HG03342 (cell line): ENCODE data around the gene SPATA2L.
A peak's percentile ranks its signal among the peaks of the same experiment; 100 is the strongest.
"Not testable (repeated sequence)": the region's sequence is repeated elsewhere in the genome, so short reads cannot be mapped to it uniquely, and the experiment has no call there.

Experiments
- ATAC-seq: cut with Tn5 transposase; IDR thresholded peaks from one replicate; pipeline ENCODE4 v1.9.1; 2021; ENCODE audit warnings: mild to moderate bottlenecking, moderate library complexity; ENCODE audit not compliant: unreplicated experiment

Gene SPATA2L

DNA sequence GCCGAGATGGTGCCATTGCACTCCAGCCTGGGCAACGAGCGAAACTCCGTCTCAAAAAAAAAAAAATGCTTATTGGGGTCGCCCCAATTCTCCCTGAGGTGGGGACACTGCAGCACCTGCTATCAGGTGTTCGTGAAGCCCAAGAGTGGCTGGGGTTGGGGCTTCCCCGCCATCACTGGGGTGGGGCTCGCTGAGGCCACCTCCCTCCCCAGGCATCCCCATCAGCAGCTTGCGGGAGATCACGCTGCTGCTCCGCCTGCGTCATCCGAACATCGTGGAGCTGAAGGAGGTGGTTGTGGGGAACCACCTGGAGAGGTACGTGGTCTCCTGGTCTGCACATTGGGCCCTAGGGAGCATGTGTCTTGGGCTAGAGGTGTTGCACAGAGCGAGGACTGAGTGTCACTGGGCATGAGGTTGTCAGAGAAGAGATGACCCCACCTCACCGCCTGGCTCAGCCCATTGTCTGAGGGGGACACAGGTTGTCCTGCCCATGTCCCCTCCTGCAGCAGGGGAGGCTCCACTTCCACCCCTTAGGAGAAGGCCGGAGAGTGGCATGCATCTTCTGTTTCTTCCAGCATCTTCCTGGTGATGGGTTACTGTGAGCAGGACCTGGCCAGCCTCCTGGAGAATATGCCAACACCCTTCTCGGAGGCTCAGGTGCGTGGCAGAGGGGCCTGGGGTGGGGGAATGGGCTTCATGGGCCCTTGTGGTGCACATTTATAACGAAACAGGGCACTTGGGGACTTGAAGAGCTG is 10.1 kb downstream of the SPATA2L start:
- ATAC-seq: no peak

DNA sequence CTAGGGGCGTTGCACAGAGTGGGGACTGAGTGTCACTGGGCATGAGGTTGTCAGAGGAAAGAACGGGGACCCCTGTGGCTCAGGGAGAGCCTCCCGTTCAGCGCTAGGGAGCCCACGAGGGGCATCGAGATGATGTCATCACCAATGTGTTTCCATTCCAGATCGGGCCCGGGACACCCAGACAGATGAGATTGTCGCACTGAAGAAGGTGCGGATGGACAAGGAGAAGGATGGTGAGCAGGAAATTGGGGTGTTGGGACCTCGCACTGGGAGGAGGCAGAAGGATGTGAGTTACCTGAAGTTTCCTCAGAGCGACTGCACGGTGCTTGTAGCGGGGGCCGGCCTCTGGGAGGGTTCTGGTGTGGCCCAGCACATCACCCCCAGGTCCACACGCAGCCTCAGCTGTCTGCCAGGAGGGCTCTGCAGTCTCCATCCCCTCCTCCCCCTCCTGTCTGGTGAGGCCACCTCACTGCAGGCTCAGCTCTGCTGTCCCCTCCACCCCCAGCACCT is 11.1 kb downstream of the SPATA2L start:
- ATAC-seq: no peak

DNA sequence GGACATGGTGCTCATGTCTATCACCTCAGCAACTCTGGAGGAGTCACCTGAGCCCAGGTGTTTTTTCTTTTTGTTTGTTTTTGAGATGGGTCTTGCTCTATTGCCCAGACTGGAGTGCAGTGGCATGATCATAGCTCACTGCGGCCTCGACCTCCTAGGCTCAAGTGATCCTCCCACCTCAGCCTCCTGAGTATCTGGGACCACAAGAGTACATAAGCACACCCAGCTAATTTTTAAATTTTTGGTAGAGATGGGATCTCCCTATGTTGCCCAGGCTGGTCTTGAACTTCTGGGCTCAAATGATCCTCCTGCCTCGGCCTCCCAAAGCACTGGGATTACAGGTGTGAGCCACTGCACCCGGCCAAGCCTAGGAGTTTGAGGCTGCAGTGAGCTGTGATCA is 11.9 kb downstream of the SPATA2L start:
- not testable (repeated sequence) for ATAC-seq

DNA sequence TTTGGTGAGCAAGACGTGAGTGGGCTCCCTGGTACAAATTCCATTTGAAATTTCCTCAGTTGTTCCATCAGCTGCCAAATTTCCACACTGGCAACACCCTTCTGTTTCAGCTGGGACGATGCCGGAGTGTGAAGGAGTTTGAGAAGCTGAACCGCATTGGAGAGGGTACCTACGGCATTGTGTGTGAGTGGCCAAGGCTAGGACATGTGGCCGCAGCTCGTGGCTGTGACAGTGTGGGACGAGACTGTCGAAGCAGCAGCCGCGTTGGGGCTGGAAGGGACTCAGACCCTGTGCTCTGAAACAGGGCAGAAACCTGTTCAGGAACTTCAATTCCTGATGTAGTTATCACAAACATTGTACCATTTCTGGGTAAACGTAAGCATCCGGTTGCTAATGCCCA is 12.4 kb downstream of the SPATA2L start:
- ATAC-seq: no peak

DNA sequence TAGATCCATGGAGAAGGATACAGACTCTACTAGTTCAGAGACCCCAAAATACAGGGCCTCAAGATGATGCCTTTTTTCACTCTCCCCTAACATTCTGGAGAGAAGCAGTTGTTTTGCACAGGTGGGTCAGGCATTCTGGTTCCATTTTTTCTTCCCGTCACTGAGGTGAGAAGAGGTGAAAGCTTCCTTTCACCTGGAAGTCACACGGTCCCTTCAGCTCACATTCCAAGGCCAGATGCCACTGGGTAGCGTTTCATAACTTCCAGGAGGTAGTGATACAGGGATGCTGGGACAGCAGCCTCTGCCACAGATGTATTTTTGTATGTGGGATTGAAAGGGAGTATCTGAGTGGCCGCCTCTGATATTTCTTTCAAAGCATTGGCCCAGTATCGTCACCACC is 13.1 kb downstream of the SPATA2L start:
- ATAC-seq: no peak

DNA sequence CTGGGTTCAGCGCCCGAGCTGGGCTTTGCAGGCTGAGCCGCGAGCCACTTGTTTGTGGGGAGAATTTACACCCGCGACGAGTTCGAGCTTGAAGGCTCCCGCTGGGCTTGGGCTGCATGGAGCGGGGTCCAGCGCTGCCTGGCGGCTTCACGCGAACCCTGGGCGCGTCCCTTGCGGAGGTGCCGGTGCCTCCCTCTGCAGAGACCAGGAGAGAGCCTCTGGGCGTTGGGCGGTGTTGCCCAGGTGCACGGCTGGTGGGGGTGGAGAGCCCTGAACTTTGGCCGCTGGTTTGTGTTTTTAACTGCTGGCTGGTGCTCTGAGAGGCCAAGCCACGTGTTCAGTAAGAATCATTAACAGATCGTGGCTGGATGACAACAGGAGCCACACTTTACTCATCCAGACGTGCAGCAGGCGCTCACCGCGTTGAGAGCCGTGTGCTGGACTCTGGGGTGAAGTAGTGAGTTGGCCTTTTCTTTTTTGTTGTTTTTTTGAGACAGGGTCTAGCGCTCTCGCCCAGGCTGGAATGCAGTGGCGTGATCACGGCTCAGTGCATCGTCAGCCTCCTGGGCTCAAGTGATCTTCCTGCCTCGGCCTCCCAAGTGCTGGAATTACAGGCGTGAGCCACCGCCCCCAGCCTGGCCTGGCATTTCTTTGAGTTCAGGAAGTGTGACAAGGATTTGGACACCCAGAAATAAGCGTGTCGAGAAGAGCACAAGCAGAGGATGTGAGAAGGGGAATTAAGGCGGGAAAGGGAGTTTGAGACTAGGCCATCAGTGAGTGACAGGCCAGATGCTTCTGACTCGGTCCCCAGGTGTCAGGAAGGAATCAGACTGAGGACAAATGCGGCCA is 14.2 kb downstream of the SPATA2L start:
- peak; percentile 36 for ATAC-seq

DNA sequence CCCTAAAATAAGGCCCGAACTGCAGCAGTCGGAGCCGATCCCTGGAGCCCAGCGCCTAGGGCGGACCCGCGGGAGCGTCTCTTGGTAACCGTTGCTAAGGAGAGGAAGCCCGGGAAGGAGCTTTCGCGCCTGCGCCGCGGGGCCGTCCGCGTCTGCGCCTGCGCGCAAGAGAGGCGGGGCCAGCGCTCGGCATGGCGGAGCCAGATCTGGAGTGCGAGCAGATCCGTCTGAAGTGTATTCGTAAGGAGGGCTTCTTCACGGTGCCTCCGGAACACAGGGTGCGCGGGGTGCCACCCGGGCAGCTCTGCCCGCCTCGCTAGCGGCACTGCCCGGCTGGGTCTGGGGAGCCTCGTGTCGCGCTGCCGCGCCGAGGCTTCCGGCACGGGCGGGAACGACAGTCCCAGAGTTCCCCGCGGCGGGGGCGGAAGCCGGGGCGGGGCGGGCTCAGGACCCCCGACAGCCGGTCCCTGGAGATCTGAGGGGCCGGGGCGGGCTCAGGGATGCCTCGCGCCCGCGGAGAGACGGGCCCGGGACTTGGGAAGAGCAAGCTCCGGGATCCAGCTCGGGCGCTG is 14.9 kb downstream of the SPATA2L start, which contains the start of gene CDK10:
TSS of gene CDK10 (plus strand) at position 170 of the 572 bp plus-strand sequence. CDS start at position 192, 22 bp downstream.
- peak; percentile 74 for ATAC-seq

DNA sequence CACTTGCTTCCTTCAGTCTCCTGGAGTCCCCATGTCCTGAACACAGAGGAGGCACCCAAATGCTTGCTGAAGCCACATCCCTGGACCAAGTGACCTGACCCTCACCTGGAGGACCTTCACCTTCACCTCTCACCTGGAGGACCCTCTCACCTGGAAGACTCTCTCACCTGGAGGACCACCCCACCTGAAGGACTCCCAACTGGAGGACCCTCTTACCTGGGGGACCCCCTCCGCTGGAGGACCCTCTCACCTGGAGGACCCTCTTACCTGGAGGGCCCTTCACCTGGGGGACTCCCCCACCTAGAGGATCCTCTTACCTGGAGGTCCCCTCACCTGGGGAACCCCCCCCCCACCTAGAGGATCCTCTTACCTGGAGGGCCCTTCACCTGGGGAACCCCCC is 15.6 kb downstream of the SPATA2L start:
- no peak for ATAC-seq

DNA sequence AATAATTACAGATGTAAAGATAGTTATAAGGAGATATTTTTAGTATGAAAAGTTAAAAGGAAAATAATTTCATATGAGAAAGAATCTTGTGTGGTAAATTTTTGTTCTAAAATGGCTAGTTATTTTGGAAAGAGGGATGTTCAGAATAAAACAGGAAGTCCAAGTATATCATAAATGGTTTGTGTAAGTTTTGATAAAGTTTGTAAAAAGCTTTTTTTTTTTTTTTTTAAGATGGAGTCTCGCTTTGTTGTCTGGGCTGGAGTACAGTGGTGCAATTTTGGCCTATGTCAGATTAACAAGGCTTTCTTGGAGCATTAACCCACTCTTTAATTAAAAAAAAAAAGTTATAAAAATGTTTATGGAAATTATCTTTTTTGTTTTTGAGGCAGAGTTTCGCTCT is 23.2 kb downstream of the SPATA2L start:
- no peak for ATAC-seq

DNA sequence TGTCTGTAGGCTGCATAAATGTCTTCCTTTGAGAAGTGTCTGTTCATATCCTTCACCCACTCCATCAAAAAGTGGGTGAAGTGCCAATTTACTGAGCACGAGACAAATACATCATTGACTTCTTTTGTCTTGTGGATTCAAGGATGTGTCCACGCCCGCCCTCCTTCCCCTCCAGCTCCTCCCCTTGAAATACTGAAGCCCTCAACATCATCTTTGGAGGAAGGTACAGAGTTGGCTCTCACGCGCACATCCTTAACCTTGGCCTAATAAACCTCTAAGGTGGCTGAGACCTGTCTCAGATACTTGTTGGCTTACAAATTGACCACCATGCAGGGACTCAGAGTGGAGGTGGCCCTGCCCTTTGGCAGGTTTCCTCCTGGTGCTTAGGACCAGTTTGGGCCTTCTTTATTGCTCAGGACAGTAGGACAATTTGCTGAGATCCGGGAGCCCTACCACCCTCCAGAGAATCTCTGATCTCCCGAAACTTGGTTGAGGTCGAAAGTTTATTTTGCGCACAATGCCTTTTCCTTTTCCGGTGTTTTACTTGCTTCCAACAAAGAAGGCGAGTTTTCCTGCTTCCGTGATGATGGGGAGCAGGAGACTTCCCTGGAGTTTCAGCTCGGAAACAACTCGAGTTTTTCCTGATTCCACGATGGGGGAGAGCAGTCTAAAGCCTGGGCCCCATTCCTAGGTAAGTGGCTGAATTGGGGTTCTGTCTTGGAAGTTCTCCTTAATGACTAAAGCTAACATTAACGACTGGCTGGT is 29.1 kb downstream of the SPATA2L start:
- no peak for ATAC-seq

DNA sequence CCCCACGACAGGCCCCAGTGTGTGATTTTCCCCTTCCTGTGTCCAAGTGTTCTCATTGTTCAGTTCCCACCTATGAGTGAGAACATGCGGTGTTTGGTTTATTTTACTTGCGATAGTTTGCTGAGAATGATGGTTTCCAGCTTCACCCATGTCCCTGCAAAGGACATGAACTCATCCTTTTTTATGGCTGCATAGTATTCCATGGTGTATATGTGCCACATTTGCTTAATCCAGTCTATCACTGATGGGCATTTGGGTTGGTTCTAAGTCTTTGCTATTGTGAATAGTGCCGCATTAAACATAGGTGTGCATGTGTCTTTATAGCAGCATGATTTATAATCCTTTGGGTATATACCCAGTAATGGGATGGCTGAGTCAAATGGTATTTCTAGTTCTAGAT is 29.9 kb downstream of the SPATA2L start:
- not testable (repeated sequence) for ATAC-seq

DNA sequence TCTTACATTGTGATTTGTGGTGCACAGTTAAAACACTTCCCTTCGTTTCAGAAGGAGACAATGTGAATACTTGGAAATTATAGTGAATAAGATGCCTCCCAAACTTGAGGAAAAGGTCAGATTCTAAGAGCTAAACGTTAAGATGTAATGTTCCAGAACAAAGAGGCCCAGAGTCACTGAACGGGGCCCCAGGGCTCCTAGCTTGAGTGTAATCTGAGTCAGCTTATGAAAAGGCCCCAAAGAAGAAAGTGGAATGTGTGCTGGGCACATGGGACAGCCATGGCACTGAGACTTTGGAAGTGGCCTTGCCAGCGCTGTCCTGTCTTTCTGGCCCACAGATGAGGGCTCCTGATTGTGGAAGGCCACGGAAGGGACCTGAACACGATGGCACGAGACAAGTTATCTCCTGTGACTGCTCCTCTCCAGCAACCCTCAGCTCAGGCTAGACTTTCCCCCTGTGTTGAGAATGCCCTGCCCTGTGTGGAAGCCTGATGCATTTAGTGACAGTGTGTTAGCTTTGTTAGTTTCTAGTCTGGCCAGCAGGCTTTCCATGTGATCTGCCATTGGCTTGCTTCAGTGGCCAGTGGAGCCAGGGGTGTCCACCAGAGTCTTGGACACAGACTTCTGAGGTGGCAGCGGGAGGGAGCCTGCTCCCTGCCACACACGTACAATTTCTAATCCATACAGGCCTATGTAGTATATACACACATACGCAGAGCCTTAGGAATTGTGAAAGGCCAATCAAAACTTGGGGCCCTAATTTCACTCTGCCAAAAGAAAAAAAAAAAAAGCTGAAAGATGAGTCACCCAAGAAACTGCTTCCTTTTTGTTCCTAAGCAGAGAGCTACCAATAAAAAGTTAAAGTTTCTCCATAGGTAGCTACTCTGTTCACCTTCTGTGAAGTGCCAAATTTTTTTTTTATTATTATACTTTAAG is 30.7 kb downstream of the SPATA2L start:
- no peak for ATAC-seq

DNA sequence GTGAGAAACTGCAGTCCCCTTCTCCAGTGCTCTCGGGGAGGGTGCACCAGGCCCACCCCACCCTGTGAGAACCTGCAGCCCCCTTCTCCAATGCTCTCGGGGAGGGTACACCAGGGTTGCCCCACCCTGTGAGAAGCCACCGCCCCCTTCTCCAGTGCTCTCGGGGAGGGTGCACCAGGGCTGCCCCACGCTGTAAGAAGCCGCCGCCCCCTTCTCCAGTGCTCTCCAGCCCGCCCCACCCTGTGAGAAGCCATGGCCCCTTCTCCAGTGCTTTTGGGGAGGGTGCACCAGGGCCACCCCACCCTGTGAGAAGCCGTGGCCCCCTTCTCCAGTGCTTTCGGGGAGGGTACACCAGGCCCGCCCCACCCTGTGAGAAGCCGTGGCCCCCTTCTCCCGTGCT is 31.8 kb downstream of the SPATA2L start:
- no peak for ATAC-seq

DNA sequence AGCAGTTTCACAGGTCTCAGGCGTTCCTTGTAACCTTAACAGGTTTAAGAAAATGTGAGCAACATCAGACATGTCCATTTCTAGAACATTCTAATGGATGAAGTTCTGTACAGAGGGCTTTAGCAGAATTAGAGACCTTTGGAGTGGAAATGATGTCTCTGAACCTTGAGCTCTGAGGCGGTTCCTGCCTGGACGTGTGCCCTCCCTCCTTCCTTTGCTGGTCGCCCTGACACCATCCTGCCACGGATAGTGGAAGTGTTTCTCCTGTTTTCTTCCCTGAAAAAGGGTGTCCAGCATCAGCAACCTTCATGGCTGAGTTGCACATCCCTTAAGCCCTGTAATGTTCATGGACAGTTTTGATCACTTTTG is 32.7 kb downstream of the SPATA2L start:
- ATAC-seq: no peak

DNA sequence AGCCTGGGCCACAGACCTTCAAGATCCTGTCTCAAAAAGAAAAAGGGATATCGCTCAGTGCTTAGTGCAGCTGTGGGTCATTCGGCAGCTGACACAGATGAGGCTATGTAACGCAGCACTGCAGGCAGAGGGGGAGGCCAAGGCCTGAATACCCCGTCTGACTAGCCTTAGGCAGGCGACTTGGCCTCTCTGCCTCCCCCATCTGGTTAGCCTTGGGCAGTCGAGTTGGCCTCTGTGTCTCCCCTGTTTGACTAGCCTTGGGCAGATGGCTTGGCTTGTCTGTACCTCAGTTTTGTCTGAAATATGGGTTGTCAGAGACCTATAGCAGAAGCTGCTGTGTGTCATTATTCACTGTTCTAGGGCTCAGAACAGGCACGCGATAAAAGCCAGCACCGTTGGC is 33.9 kb downstream of the SPATA2L start:
- ATAC-seq: no peak

DNA sequence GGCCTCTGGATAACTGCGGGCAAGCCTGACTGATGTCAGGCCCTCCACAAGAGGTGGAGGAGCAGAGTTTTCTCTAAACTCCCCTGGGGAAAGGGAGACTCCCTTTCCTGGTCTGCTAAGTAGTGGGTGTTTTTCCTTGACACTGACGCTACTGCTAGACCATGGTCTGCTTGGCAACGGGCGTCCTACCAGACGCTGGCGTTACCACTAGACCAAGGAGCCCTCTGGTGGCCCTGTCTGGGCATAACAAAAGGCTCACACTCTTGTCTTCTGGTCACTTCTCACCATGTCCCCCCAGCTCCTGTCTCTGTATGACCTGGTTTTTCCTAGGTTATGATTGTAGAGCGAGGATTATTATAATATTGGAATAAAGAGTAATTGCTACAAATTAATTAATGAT is 34.5 kb downstream of the SPATA2L start:
- not testable (repeated sequence) for ATAC-seq

DNA sequence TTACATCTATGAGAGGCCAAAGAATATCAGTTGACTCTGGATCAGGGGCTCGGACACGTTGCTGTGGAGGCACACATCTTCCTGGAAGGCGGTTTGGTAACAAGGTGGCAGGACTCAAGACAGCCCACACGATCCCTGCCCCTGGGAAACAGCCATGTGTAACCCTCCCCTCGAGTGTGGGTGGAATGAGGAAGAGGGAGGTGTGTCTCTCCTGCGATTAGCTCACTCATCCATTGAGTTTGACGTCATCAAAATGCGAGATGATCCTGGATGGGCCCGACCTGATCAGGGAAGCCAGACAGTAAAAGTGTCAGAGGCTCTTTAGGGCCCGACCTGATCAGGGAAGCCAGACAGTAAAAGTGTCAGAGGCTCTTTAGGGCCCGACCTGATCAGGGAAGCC is 37.3 kb downstream of the SPATA2L start:
- ATAC-seq: not testable (repeated sequence)

DNA sequence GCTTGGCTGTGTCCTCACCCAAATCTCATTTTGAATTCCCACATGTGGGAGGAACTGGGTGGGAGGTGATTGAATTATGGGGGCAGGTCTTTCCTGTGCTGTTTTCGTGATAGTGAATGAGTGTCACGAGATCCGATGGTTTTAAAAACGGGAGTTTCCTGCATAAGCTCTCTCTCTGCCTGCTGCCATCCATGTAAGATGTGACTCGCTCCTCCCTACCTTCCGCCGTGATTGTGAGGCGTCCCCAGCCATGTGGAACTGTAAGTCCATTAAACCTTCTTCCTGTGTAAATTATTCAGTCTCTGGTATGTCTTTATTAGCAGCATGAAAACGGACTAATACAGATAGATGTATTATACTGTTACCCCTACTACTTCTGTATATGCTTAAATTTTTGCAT is 40.3 kb downstream of the SPATA2L start:
- no peak for ATAC-seq

DNA sequence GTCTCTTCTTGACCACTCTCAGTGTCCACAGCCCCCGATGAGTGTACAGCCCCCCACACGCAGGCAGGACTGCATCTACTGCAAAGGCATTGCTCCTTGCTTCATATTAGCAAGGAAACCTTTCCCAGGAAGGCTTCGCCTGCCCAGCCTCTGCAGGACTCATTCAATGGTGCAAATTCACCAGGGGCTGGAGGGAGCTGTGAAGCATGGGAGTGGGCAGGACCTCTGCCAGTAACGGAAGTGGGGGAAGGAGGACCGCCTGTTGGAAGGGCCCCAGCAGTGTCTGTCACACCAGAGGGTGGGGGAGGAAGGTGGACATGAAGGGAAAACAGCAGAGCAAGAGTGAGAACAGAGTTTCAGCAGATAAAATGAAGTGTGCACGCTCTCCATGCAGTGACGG is 41.4 kb downstream of the SPATA2L start:
- no peak for ATAC-seq
